IPS-NIHi7 (cell line): ENCODE measurements around the gene SPDEF.

Experiments used
- DNase-seq: peaks from one replicate; pipeline ENCODE4 v3.0.0; 2012; ENCODE audit warnings: mixed read lengths; ENCODE audit errors: extremely low spot score

Gene SPDEF

DNA sequence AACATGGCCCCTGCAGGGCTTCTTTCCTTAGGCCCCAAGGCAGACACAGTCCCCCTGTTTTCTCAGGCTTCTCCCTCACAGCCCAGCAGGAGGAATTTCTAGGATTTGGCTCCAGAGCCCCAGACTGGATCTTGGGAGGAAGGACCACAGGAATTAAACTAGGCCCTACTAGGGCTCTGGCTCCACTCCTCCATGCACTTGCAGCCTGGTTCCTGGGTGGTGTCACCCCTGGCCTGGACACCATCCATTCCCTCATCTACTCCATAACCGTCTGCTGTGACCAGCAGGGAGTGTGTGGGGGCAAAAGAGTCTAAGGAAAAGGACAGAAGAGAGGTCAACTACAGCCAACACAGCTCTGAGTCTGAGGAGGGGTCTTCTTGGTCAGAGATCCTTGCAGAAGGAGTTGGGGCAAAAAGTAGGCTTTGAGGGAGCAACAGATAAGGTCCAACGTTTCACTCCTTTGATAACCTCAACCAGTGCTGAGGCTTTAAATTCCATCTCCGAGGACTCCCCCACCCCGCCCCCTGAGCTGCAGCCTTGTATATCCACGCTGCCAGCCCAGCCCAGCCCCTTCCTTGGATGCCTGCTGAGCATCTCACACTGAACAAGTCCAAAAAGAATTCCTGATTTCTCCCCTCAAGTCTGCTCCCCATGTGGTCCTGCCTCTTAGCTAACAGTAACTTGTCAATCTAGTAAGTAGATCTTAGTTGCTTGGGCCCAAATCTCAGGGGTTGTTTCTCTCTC lies 27.9 kb upstream of the SPDEF start:
- DNase-seq: no peak

- no peak for DNase-seq
Observed at GRCh38 chr6:34583461-34583860, 27.3 kb upstream of the SPDEF start.

DNA sequence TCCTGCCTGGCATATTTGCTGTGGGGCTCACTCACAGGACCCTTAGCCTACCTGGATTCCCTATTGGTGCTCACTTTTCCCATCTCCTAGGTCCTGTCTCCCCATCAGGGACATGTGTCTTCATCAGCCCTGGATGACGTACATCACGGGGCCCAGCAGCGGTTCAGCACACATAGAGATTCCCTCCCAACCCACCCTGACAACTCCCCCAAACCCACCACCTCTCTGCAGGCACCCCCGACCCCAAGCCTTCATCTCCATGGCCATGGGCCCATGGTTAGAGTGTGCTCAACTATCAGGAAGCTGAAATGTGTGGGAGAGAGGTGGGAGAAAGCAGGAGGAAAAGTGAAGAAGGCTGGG lies 25.4 kb upstream of the SPDEF start:
- no peak for DNase-seq

- no peak for DNase-seq
Observed at GRCh38 chr6:34580707-34581560, 24.8 kb upstream of the SPDEF start.

DNA sequence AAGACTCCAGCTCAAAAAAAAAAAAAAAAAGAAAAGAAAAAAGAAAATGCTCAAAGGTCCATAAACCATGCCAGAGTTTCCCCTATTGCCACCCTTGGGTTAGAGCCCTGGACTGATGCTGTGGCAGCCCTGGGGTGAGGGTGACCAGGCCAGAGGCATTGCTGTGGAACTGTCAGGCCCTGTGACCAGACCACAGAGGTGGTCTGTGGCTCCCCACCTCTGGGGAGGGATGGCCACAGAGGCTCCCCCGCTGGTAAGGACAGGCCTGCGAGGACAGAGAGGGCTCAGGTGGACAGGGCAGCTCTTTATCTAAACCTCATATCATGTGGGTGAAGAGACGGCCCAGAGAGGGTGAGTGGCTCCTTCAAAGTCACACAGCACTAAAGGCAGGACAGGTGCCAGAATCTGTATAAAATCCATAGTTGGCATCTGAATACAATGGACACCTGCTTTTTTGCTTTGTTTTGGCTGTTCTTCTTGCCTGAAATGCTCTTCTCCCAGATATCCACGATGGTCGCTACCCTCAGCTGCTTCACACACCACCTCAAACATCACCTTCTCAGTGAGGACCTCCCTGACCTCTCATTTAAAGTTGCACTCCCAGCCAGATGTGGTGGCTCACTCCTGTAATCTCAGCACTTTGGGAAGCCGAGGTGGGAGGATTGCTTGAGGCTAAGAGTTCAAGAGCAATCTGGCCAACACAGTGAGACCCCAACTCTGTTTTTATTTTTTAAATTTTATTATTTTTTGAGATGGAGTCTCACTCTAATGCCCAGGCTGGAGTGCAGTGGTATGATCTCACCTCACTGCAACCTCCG lies 22.5 kb upstream of the SPDEF start:
- DNase-seq: no peak

- no peak for DNase-seq
Observed at GRCh38 chr6:34576286-34576955, 20.3 kb upstream of the SPDEF start.

GRCh38 chr6:34575326-34575725 lies 19.2 kb upstream of the SPDEF start:
- DNase-seq: peak; percentile 82

DNA sequence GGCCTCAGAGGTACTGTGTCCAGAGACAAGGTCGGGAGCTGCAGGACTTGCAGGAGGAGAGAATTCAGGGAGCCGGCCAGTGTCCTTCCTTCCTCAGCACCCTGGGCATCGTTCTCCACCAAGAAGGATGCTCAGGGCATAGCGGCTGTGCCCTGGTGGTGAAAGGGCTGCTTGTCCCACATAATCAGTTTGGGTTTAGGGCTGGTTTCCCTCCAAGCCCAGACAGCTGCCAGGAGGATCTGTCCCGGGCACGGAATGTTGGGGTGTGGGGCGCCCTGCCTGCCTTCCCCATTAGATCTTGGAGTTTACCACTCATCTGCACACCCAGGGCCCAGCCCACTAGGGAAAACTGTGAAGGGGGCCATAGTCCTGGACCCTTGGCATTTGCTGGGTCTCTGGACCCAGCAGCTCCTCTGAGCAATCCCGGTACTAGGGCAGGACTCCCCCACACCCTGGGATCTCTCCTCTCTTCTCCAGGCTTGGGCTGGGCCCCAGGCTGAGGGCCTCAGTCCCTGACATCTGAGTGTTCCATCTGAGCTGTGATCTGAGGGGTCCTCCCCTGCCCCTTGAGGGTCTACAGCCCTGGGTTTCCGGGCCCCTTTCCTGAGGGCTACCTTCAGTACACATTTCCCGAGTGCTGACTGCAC lies 18.6 kb upstream of the SPDEF start:
- DNase-seq: no peak

DNA sequence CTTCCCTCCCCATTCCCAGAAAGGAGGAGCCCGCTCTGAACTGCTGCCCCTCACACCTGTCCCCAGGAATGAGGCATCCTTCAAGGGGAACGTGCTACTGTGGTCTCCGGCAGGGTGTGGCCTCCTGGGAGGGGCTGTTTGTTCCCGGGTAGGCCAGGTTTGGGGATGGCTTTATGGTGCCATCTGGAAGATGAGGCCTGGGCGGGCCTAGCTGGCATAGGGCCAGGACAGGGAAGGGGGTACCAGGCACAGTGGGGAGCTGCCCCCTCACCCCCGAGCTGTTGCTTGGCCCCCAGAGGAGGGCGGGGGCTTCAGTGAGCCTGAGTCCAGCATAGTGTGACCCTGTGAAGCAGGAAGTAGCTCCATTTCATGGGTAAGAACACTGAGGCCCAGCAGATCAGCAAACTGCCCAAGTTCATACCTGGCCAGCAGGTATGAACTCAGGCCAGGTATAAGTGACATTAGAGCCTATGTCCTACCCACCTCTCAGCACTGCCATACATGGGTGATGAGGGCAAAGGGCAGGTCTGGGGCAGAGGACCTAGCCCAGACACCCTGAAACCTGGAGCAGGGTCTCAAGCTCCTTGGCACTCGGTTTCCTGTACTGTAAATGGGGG lies 17.5 kb upstream of the SPDEF start:
- DNase-seq: no peak

- DNase-seq: no peak
Observed at GRCh38 chr6:34572585-34572984, 16.5 kb upstream of the SPDEF start.

GRCh38 chr6:34572021-34572420 lies 15.9 kb upstream of the SPDEF start:
- no peak for DNase-seq

- no peak for DNase-seq
Observed at GRCh38 chr6:34571388-34571787, 15.3 kb upstream of the SPDEF start.

- DNase-seq: no peak
Observed at GRCh38 chr6:34570066-34570833, 14.1 kb upstream of the SPDEF start.

- DNase-seq: no peak
Observed at GRCh38 chr6:34569361-34569973, 13.3 kb upstream of the SPDEF start.

- no peak for DNase-seq
Observed at GRCh38 chr6:34568341-34569201, 12.4 kb upstream of the SPDEF start.

- DNase-seq: no peak
Observed at GRCh38 chr6:34566830-34567546, 10.9 kb upstream of the SPDEF start.

DNA sequence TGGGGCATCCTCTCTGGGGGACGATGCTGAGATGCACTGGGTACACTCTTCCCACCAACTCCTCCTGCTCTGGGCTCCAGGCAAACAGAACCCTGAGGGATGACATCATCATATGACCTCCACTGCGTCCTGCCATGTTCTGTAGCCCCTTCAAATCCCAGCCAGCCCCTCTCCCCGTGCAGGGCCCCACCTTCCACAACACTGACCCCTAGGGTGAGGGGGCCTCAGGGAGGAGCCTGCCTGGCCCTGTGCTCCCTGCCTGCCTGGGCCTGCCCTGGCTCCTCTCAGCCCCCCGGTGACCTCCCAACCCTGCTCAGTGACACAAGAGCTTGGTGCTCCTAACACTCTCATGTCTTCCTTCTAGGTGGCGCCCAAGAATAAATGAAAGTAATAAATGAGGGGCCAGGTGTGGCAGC lies 9.6 kb upstream of the SPDEF start:
- DNase-seq: no peak

- no peak for DNase-seq
Observed at GRCh38 chr6:34564181-34564580, 8.1 kb upstream of the SPDEF start.
